DMS153 (cell line): ENCODE results near the gene IFI6.
"Not testable (repeated sequence)": the region's sequence is repeated elsewhere in the genome, so short reads cannot be mapped to it uniquely, and the experiment has no call there.

ENCODE experiments used
- DNase-seq: peaks from one replicate; lab custom pipeline; 2025; lab: John Stamatoyannopoulos, UW

The IFI6 gene

GRCh38 chr1:27650539-27651175 lies 21.3 kb downstream of the IFI6 start:
- DNase-seq = peak; percentile 83

GRCh38 chr1:27650171-27650538 lies 21.8 kb downstream of the IFI6 start:
- no peak for DNase-seq

GRCh38 chr1:27649306-27649635 lies 22.7 kb downstream of the IFI6 start:
- DNase-seq = no peak

GRCh38 chr1:27648602-27649305 lies 23.2 kb downstream of the IFI6 start:
- DNase-seq = no peak

GRCh38 chr1:27647328-27647727 lies 24.7 kb downstream of the IFI6 start:
- DNase-seq = no peak

- no peak for DNase-seq
Measured at GRCh38 chr1:27646676-27647075, 25.3 kb downstream of the IFI6 start.

- no peak for DNase-seq
Measured at GRCh38 chr1:27645071-27645415, 26.9 kb downstream of the IFI6 start.

- no peak for DNase-seq
Measured at GRCh38 chr1:27644369-27645070, 27.5 kb downstream of the IFI6 start.

GRCh38 chr1:27643600-27644368 lies 28.2 kb downstream of the IFI6 start:
- peak; percentile 33 for DNase-seq

GRCh38 chr1:27640514-27640913 lies 31.5 kb downstream of the IFI6 start:
- not testable (repeated sequence) for DNase-seq

- no peak for DNase-seq
Measured at GRCh38 chr1:27638805-27639204, 33.2 kb downstream of the IFI6 start.

GRCh38 chr1:27638047-27638734 lies 33.8 kb downstream of the IFI6 start:
- no peak for DNase-seq

- DNase-seq = no peak
Measured at GRCh38 chr1:27635396-27636142, 36.4 kb downstream of the IFI6 start.

GRCh38 chr1:27634985-27635367 lies 37.0 kb downstream of the IFI6 start, which contains the start of gene FGR:
TSS of gene FGR (minus strand) at chr1:27635185. CDS start at chr1:27623916, 11,269 bp downstream.
- no peak for DNase-seq

- no peak for DNase-seq
Measured at GRCh38 chr1:27634177-27634984, 37.6 kb downstream of the IFI6 start.

GRCh38 chr1:27633640-27634176 lies 38.3 kb downstream of the IFI6 start:
- no peak for DNase-seq

- no peak for DNase-seq
Measured at GRCh38 chr1:27633298-27633610, 38.7 kb downstream of the IFI6 start.

- no peak for DNase-seq
Measured at GRCh38 chr1:27632387-27633297, 39.4 kb downstream of the IFI6 start.

GRCh38 chr1:27630859-27631491 lies 41.0 kb downstream of the IFI6 start:
- no peak for DNase-seq
